ENCODE data around the gene SNAP47.
A peak's percentile ranks its signal among the peaks of the same experiment; 100 is the strongest.

Gene SNAP47

GRCh38 chr1:227730630-227731151 lies 4.5 kb upstream of the SNAP47 start:
- FAIRE-seq (no peak), DNase-seq (ENCODE audit: insufficient read length, low spot score) (no peak)
- TF ChIP-seq PAX5 (IDR thresholded peaks at IDR 0.05; ENCODE audit: insufficient read depth, low read length, severe bottlenecking): no peak
- TF ChIP-seq POLR2AphosphoS5 (IDR thresholded peaks at IDR 0.05; ENCODE audit: low read depth, low read length): no peak
- no peak for TF ChIP-seq POU2F2 (IDR thresholded peaks at IDR 0.05; ENCODE audit: low read depth, low read length)
- no peak for TF ChIP-seq SPI1 (IDR thresholded peaks at IDR 0.05; ENCODE audit: low read depth, low read length)
- no peak for TF ChIP-seq TAF1 (IDR thresholded peaks at IDR 0.05; ENCODE audit: low read depth, low read length)
- TF ChIP-seq POLR2A (IDR thresholded peaks at IDR 0.05; ENCODE audit: low read depth, low read length): no peak

DNA sequence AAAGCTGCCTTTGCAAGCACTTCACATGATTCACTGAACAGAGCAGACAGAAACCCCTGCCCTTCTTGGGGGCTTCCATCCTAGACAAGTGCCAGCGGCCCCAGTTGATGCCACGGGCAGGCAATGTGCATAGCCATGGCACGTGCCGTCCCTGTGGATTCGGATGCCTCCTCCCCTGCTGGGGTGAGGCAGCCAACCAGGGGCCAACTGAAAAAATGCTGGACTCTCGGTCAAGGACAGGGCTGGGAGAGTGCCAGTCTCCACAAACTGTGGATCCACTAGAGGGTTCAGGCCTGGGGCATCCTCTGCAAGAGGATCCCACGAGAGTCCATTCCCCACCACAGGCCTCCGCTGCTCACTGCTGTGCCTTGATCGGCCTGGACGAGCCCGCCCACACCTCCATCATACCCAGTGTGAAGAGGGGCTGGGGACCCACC lies 4.0 kb upstream of the SNAP47 start:
- FAIRE-seq: no peak
- TF ChIP-seq TAF1 (IDR thresholded peaks at IDR 0.05; ENCODE audit: low read depth, low read length) (no peak), PAX5 (IDR thresholded peaks at IDR 0.05; ENCODE audit: insufficient read depth, low read length, severe bottlenecking) (no peak), POLR2AphosphoS5 (IDR thresholded peaks at IDR 0.05; ENCODE audit: low read depth, low read length) (no peak)
- DNase-seq (ENCODE audit: insufficient read length, low spot score): no peak

- TF ChIP-seq POLR2A (IDR thresholded peaks at IDR 0.05; ENCODE audit: low read depth, low read length) (0 out of 2 replicates have a peak, but pooled peaks have one; percentile 26), POLR2AphosphoS5 (IDR thresholded peaks at IDR 0.05; ENCODE audit: low read depth, low read length) (no peak; the same call in 1 of the 2 replicates)
- FAIRE-seq: no peak
Observed at GRCh38 chr1:227731696-227732585, 3.3 kb upstream of the SNAP47 start.

DNA sequence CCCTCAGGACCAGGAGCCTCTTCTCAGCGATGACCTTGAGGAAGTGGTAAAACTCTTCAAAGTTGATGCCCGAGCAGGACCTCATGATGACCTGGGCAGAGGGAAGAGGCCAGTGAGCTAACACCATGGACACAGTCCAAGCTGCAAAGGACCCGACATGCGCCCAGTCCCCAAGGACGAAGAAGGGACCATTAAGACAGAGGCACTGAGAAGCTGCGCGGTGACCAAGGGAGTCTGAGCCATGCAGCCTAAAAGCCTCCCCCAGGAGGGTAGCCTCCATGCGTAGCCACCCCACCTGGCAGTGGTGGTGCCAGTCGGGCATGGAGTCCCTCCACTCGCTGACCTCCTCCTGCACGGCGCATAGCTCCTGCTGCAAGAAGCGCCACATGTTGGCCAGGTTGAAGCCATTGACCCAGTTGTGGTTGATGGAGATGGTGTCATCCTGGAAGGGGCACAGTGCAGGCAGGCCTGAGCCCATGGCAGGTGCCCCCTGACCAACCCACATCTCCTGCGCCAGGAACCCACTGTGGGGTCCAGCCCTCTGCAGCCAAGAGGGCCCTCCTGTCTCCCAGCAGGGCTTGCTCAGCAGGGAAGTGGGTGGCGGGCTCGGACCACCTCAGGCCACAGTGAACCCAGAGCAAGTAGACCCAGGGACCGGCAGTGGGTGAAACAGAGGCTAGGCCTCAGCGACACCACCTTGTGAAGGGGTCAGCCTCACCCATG lies 2.5 kb upstream of the SNAP47 start:
- no peak for TF ChIP-seq POLR2A (IDR thresholded peaks at IDR 0.05; ENCODE audit: low read depth, low read length)
- TF ChIP-seq SPI1 (IDR thresholded peaks at IDR 0.05; ENCODE audit: low read depth, low read length): no peak
- TF ChIP-seq TAF1 (IDR thresholded peaks at IDR 0.05; ENCODE audit: low read depth, low read length): no peak
- TF ChIP-seq POU2F2 (IDR thresholded peaks at IDR 0.05; ENCODE audit: low read depth, low read length): no peak
- no peak for TF ChIP-seq POLR2AphosphoS5 (IDR thresholded peaks at IDR 0.05; ENCODE audit: low read depth, low read length)
- TF ChIP-seq PAX5 (IDR thresholded peaks at IDR 0.05; ENCODE audit: insufficient read depth, low read length, severe bottlenecking): no peak
- no peak for DNase-seq (ENCODE audit: insufficient read length, low spot score)
- FAIRE-seq: no peak

More at GRCh38 chr1:227731696-227732585, 3.3 kb upstream of the SNAP47 start:
- DNase-seq (ENCODE audit: insufficient read length, low spot score): no peak

- FAIRE-seq: no peak
- DNase-seq (ENCODE audit: insufficient read length, low spot score): no peak
- TF ChIP-seq SPI1 (IDR thresholded peaks at IDR 0.05; ENCODE audit: low read depth, low read length): no peak
- TF ChIP-seq POLR2AphosphoS5 (IDR thresholded peaks at IDR 0.05; ENCODE audit: low read depth, low read length): no peak
- no peak for TF ChIP-seq POLR2A (IDR thresholded peaks at IDR 0.05; ENCODE audit: low read depth, low read length)
- TF ChIP-seq PAX5 (IDR thresholded peaks at IDR 0.05; ENCODE audit: insufficient read depth, low read length, severe bottlenecking): no peak
- no peak for TF ChIP-seq TAF1 (IDR thresholded peaks at IDR 0.05; ENCODE audit: low read depth, low read length)
- no peak for TF ChIP-seq POU2F2 (IDR thresholded peaks at IDR 0.05; ENCODE audit: low read depth, low read length)
Observed at GRCh38 chr1:227733309-227733705, 1.9 kb upstream of the SNAP47 start.

GRCh38 chr1:227733751-227734545 lies 1.3 kb upstream of the SNAP47 start:
- no peak for TF ChIP-seq TAF1 (IDR thresholded peaks at IDR 0.05; ENCODE audit: low read depth, low read length)
- no peak for TF ChIP-seq PAX5 (IDR thresholded peaks at IDR 0.05; ENCODE audit: insufficient read depth, low read length, severe bottlenecking)
- TF ChIP-seq POU2F2 (IDR thresholded peaks at IDR 0.05; ENCODE audit: low read depth, low read length): no peak
- no peak for TF ChIP-seq POLR2AphosphoS5 (IDR thresholded peaks at IDR 0.05; ENCODE audit: low read depth, low read length)
- no peak for TF ChIP-seq POLR2A (IDR thresholded peaks at IDR 0.05; ENCODE audit: low read depth, low read length)
- DNase-seq (ENCODE audit: insufficient read length, low spot score): no peak
- no peak for FAIRE-seq

GRCh38 chr1:227734546-227734855 lies 734 bp upstream of the SNAP47 start:
- DNase-seq (ENCODE audit: insufficient read length, low spot score): no peak
- FAIRE-seq: no peak
- TF ChIP-seq POLR2A (IDR thresholded peaks at IDR 0.05; ENCODE audit: low read depth, low read length) (no peak), SPI1 (IDR thresholded peaks at IDR 0.05; ENCODE audit: low read depth, low read length) (no peak), POU2F2 (IDR thresholded peaks at IDR 0.05; ENCODE audit: low read depth, low read length) (no peak), POLR2AphosphoS5 (IDR thresholded peaks at IDR 0.05; ENCODE audit: low read depth, low read length) (no peak), TAF1 (IDR thresholded peaks at IDR 0.05; ENCODE audit: low read depth, low read length) (no peak), PAX5 (IDR thresholded peaks at IDR 0.05; ENCODE audit: insufficient read depth, low read length, severe bottlenecking) (no peak)

GRCh38 chr1:227735539-227736285 lies 477 bp downstream of the SNAP47 start:
- TF ChIP-seq TAF1 (IDR thresholded peaks at IDR 0.05; ENCODE audit: low read depth, low read length) (no peak), POLR2A (IDR thresholded peaks at IDR 0.05; ENCODE audit: low read depth, low read length) (no peak), POU2F2 (IDR thresholded peaks at IDR 0.05; ENCODE audit: low read depth, low read length) (no peak), SPI1 (IDR thresholded peaks at IDR 0.05; ENCODE audit: low read depth, low read length) (no peak), POLR2AphosphoS5 (IDR thresholded peaks at IDR 0.05; ENCODE audit: low read depth, low read length) (no peak), PAX5 (IDR thresholded peaks at IDR 0.05; ENCODE audit: insufficient read depth, low read length, severe bottlenecking) (no peak)
- no peak for DNase-seq (ENCODE audit: insufficient read length, low spot score)
- peak; percentile 16 for FAIRE-seq

Data from GM12891 (cell line).